ENCODE measurements around the gene UQCRQ.
"Not testable (repeated sequence)": the region's sequence is repeated elsewhere in the genome, so short reads cannot be mapped to it uniquely, and the experiment has no call there.

The UQCRQ gene

GRCh38 chr5:132850066-132850465 lies 16.4 kb upstream of the UQCRQ start:
- Histone ChIP-seq H3K36me3 (ENCODE audit: insufficient read depth, low read length) (no peaks in the 10 kb centered on the region), H3K27me3 (ENCODE audit: insufficient read depth, low read length, poor library complexity) (no peaks in the 10 kb centered on the region), H3K4me2 (ENCODE audit: insufficient read depth, low read length) (no peak overlapping the region), H4K20me1 (ENCODE audit: insufficient read depth, low read length) (no peaks in the 10 kb centered on the region), H3K79me2 (ENCODE audit: insufficient read depth, low read length) (no peaks in the 10 kb centered on the region), H3K27ac (ENCODE audit: low read length) (no peak overlapping the region), H3K9me3 (ENCODE audit: insufficient read depth, low read length, severe bottlenecking) (no peaks in the 10 kb centered on the region), H3K4me1 (ENCODE audit: insufficient read depth, low read length) (peaks cover 6% of the 10 kb centered on the region), H2AFZ (ENCODE audit: low read depth, low read length) (no peak overlapping the region), H3K4me3 (ENCODE audit: low read depth in 1 of 2, low read length in 2 of 2) (no peak overlapping the region), H3K9ac (ENCODE audit: low read depth, low read length) (no peak overlapping the region)
- no peak for TF ChIP-seq CTCF (IDR thresholded peaks at IDR 0.05; ENCODE audit: borderline replicate concordance, extremely low read depth, low read length, poor library complexity, severe bottlenecking)
- TF ChIP-seq EZH2 (IDR thresholded peaks at IDR 0.05; ENCODE audit: borderline replicate concordance, low read depth, low read length, severe bottlenecking), result no peak
- ATAC-seq (ENCODE audit: insufficient read depth, low read depth) (no peak), DNase-seq (no peak)

GRCh38 chr5:132853323-132853722 lies 13.1 kb upstream of the UQCRQ start:
- peaks cover 6% of the 10 kb centered on the region for H3K4me1 ChIP-seq (ENCODE audit: insufficient read depth, low read length)
- no peak overlapping the region for H3K4me2 ChIP-seq (ENCODE audit: insufficient read depth, low read length)
- no peaks in the 10 kb centered on the region for H3K36me3 ChIP-seq (ENCODE audit: insufficient read depth, low read length)

GRCh38 chr5:132853790-132854189 lies 12.7 kb upstream of the UQCRQ start:
- Histone ChIP-seq H3K4me2 (ENCODE audit: insufficient read depth, low read length) (no peak overlapping the region), H3K36me3 (ENCODE audit: insufficient read depth, low read length) (no peaks in the 10 kb centered on the region), H4K20me1 (ENCODE audit: insufficient read depth, low read length) (no peaks in the 10 kb centered on the region), H2AFZ (ENCODE audit: low read depth, low read length) (no peak overlapping the region), H3K4me1 (ENCODE audit: insufficient read depth, low read length) (peaks cover 6% of the 10 kb centered on the region), H3K27ac (ENCODE audit: low read length) (no peak overlapping the region), H3K9ac (ENCODE audit: low read depth, low read length) (no peak overlapping the region), H3K27me3 (ENCODE audit: insufficient read depth, low read length, poor library complexity) (no peaks in the 10 kb centered on the region), H3K9me3 (ENCODE audit: insufficient read depth, low read length, severe bottlenecking) (no peaks in the 10 kb centered on the region), H3K4me3 (ENCODE audit: low read depth in 1 of 2, low read length in 2 of 2) (no peak overlapping the region), H3K79me2 (ENCODE audit: insufficient read depth, low read length) (no peaks in the 10 kb centered on the region)
- ATAC-seq (ENCODE audit: insufficient read depth, low read depth), result peak; percentile 69
- DNase-seq, result no peak
- TF ChIP-seq CTCF (IDR thresholded peaks at IDR 0.05; ENCODE audit: borderline replicate concordance, extremely low read depth, low read length, poor library complexity, severe bottlenecking) (no peak), EZH2 (IDR thresholded peaks at IDR 0.05; ENCODE audit: borderline replicate concordance, low read depth, low read length, severe bottlenecking) (no peak)

More at GRCh38 chr5:132853323-132853722, 13.1 kb upstream of the UQCRQ start:
- Histone ChIP-seq H3K9me3 (ENCODE audit: insufficient read depth, low read length, severe bottlenecking) (no peaks in the 10 kb centered on the region), H3K4me3 (ENCODE audit: low read depth in 1 of 2, low read length in 2 of 2) (no peak overlapping the region), H3K79me2 (ENCODE audit: insufficient read depth, low read length) (no peaks in the 10 kb centered on the region), H3K27me3 (ENCODE audit: insufficient read depth, low read length, poor library complexity) (no peaks in the 10 kb centered on the region), H4K20me1 (ENCODE audit: insufficient read depth, low read length) (no peaks in the 10 kb centered on the region), H3K27ac (ENCODE audit: low read length) (no peak overlapping the region), H3K9ac (ENCODE audit: low read depth, low read length) (no peak overlapping the region), H2AFZ (ENCODE audit: low read depth, low read length) (no peak overlapping the region)
- DNase-seq (no peak), ATAC-seq (ENCODE audit: insufficient read depth, low read depth) (no peak)
- TF ChIP-seq CTCF (IDR thresholded peaks at IDR 0.05; ENCODE audit: borderline replicate concordance, extremely low read depth, low read length, poor library complexity, severe bottlenecking), result no peak
- TF ChIP-seq EZH2 (IDR thresholded peaks at IDR 0.05; ENCODE audit: borderline replicate concordance, low read depth, low read length, severe bottlenecking), result no peak

- Histone ChIP-seq H3K36me3 (ENCODE audit: insufficient read depth, low read length) (no peaks in the 10 kb centered on the region), H3K27me3 (ENCODE audit: insufficient read depth, low read length, poor library complexity) (no peaks in the 10 kb centered on the region), H3K4me2 (ENCODE audit: insufficient read depth, low read length) (no peak overlapping the region), H3K9me3 (ENCODE audit: insufficient read depth, low read length, severe bottlenecking) (no peaks in the 10 kb centered on the region), H3K4me3 (ENCODE audit: low read depth in 1 of 2, low read length in 2 of 2) (no peak overlapping the region), H4K20me1 (ENCODE audit: insufficient read depth, low read length) (no peaks in the 10 kb centered on the region), H3K79me2 (ENCODE audit: insufficient read depth, low read length) (no peaks in the 10 kb centered on the region), H3K9ac (ENCODE audit: low read depth, low read length) (no peak overlapping the region), H3K27ac (ENCODE audit: low read length) (no peak overlapping the region), H3K4me1 (ENCODE audit: insufficient read depth, low read length) (peaks cover 6% of the 10 kb centered on the region), H2AFZ (ENCODE audit: low read depth, low read length) (no peak overlapping the region)
- no peak for ATAC-seq (ENCODE audit: insufficient read depth, low read depth)
- DNase-seq, result no peak
- no peak for TF ChIP-seq EZH2 (IDR thresholded peaks at IDR 0.05; ENCODE audit: borderline replicate concordance, low read depth, low read length, severe bottlenecking)
- TF ChIP-seq CTCF (IDR thresholded peaks at IDR 0.05; ENCODE audit: borderline replicate concordance, extremely low read depth, low read length, poor library complexity, severe bottlenecking), result no peak
Observed at GRCh38 chr5:132854301-132854700, 12.1 kb upstream of the UQCRQ start.

GRCh38 chr5:132854992-132855391 lies 11.4 kb upstream of the UQCRQ start:
- ATAC-seq (ENCODE audit: insufficient read depth, low read depth); H3K4me2 ChIP-seq (ENCODE audit: insufficient read depth, low read length): not testable (repeated sequence)

More at GRCh38 chr5:132854992-132855391, 11.4 kb upstream of the UQCRQ start:
- H3K27me3 ChIP-seq (ENCODE audit: insufficient read depth, low read length, poor library complexity); H3K79me2 ChIP-seq (ENCODE audit: insufficient read depth, low read length); DNase-seq; H3K9ac ChIP-seq (ENCODE audit: low read depth, low read length); H4K20me1 ChIP-seq (ENCODE audit: insufficient read depth, low read length); H2AFZ ChIP-seq (ENCODE audit: low read depth, low read length); H3K4me1 ChIP-seq (ENCODE audit: insufficient read depth, low read length); H3K27ac ChIP-seq (ENCODE audit: low read length); H3K9me3 ChIP-seq (ENCODE audit: insufficient read depth, low read length, severe bottlenecking); H3K4me3 ChIP-seq (ENCODE audit: low read depth in 1 of 2, low read length in 2 of 2); H3K36me3 ChIP-seq (ENCODE audit: insufficient read depth, low read length): not testable (repeated sequence)
